K562 (cell line): ENCODE data around the gene GAL3ST3. TPM values are rescaled to one million over a fixed set of nuclear protein-coding genes. Genes with fewer than 3 reads are reported as not detected.

Experiments used
- ATF7 ChIP-seq: fragments of 450-650 bp; IDR thresholded peaks from 2 replicates; pipeline ENCODE4 v1.7.1; 2014; ENCODE audit warnings: mild to moderate bottlenecking, moderate library complexity
- CBFA2T2 ChIP-seq: fragments of 450-650 bp; conservative IDR thresholded peaks from 2 replicates; pipeline ENCODE4 v1.6.1; 2017; ENCODE audit warnings: mild to moderate bottlenecking
- HDGF ChIP-seq: fragments of 450-650 bp; IDR thresholded peaks from 2 replicates; pipeline ENCODE4 v1.6.1; 2016
- KDM2B ChIP-seq: fragments of 250-450 bp; sonication (Bioruptor Pico); IDR thresholded peaks from 2 replicates; pipeline ENCODE4 v1.8.0; 2021; ENCODE audit warnings: mild to moderate bottlenecking, moderate library complexity
- LARP7 ChIP-seq: fragments of 450-650 bp; IDR thresholded peaks from 2 replicates; pipeline ENCODE4 v1.6.1; 2016
- NEUROD1 ChIP-seq: fragments of 150-350 bp; IDR thresholded peaks from 2 replicates; pipeline ENCODE4 v1.6.1; 2014; ENCODE audit warnings: borderline replicate concordance, low read length, low read depth; ENCODE audit not compliant: partially characterized antibody
- RNF2 ChIP-seq: sonication (generic); IDR thresholded peaks from 2 replicates; pipeline ENCODE4 v1.6.1; 2016
- SAFB2 ChIP-seq: fragments of 200-400 bp; formaldehyde crosslinking; IDR thresholded peaks from 2 replicates; pipeline ENCODE4 v1.6.1; 2018; ENCODE audit warnings: borderline replicate concordance, low read length, low read depth, moderate library complexity; ENCODE audit not compliant: severe bottlenecking
- SMAD1 ChIP-seq: fragments of 150-350 bp; IDR thresholded peaks from 2 replicates; pipeline ENCODE4 v1.6.1; 2014; ENCODE audit warnings: low read length, low read depth; ENCODE audit not compliant: partially characterized antibody
- SMAD3 ChIP-seq: fragments of 450-650 bp; formaldehyde crosslinking; conservative IDR thresholded peaks from 2 replicates; pipeline ENCODE4 v1.4.0; 2020; ENCODE audit warnings: mild to moderate bottlenecking
- SMARCB1 ChIP-seq: IDR thresholded peaks from 2 replicates; pipeline ENCODE4 v1.6.1; 2011; ENCODE audit warnings: improper control_type of control experiment, low read depth; ENCODE audit not compliant: insufficient read length
- SREBF1 ChIP-seq: fragments of 150-350 bp; IDR thresholded peaks from 2 replicates; pipeline ENCODE4 v1.6.1; 2014; ENCODE audit warnings: antibody characterized with exemption, low read depth, low read length, borderline replicate concordance
- ZBED1 ChIP-seq: IDR thresholded peaks from 2 replicates; pipeline ENCODE4 v1.6.1; 2014
- ZFP1 ChIP-seq: fragments of 450-650 bp; formaldehyde crosslinking; IDR thresholded peaks from 2 replicates; pipeline ENCODE4 v1.4.0; 2020; ENCODE audit warnings: mild to moderate bottlenecking, mixed read lengths
- ZNF224 ChIP-seq: sonication (generic); formaldehyde crosslinking; IDR thresholded peaks from 2 replicates; pipeline ENCODE4 v1.8.0; 2022; ENCODE audit warnings: mild to moderate bottlenecking, missing genetic modification reagents
- polyA plus RNA-seq, 8 experiments: library from polyadenylated mRNA; depleted of rRNA in 4 of 8; stranded (reverse) in 5 of 8; unstranded in 3 of 8; fragments of >200 nt; fragmentation: Nextera tagmentation in 2 of 8; fragmentation: Illumina TruSeq in 1 of 8; extraction: Ambion mirVana in 2 of 8; extraction: Trizol in 1 of 8; gene quantifications; 2 replicates each; pipeline versions ENCODE4 v1.2.1 to v1.2.3, GENCODE V29; 2011 to 2014; ENCODE audit warnings: inconsistent platforms in 1 of 8, missing spikeins in 1 of 8
- total RNA-seq, 7 experiments: library from RNA; depleted of rRNA in 6 of 7; stranded (reverse); fragments of >200 nt in 6 of 7; fragmentation: Illumina TruSeq in 2 of 7; extraction: Trizol in 2 of 7; gene quantifications; 2 replicates each; pipeline versions ENCODE4 v1.2.1 to v1.2.3, GENCODE V29; 2011 to 2021; ENCODE audit warnings: low replicate concordance in 1 of 7
- TF ChIP-seq, protein P1 (sequence below): sonication (generic); formaldehyde crosslinking; IDR thresholded peaks from 2 replicates; pipeline ENCODE4 v1.8.0; 2023; ENCODE audit warnings: mild to moderate bottlenecking, missing genetic modification reagents
- TF ChIP-seq, protein P2 (sequence below): fragments of 450-650 bp; IDR thresholded peaks from 2 replicates; pipeline ENCODE4 v1.6.1; 2016; ENCODE audit warnings: borderline replicate concordance
- TF ChIP-seq, protein P3 (sequence below): fragments of 250-450 bp; sonication (Bioruptor Pico); IDR thresholded peaks from 2 replicates; pipeline ENCODE4 v1.5.0; 2021
- TF ChIP-seq, protein P4 (sequence below): fragments of 250-450 bp; sonication (Bioruptor Pico); IDR thresholded peaks from 2 replicates; pipeline ENCODE4 v1.5.0; 2022; ENCODE audit warnings: mild to moderate bottlenecking

The GAL3ST3 gene
- total and polyA plus RNA-seq, 9 of the 15 experiments (the other 6 are each of a cell fraction or from before 2014, with no cell fraction given) = not detected

DNA sequence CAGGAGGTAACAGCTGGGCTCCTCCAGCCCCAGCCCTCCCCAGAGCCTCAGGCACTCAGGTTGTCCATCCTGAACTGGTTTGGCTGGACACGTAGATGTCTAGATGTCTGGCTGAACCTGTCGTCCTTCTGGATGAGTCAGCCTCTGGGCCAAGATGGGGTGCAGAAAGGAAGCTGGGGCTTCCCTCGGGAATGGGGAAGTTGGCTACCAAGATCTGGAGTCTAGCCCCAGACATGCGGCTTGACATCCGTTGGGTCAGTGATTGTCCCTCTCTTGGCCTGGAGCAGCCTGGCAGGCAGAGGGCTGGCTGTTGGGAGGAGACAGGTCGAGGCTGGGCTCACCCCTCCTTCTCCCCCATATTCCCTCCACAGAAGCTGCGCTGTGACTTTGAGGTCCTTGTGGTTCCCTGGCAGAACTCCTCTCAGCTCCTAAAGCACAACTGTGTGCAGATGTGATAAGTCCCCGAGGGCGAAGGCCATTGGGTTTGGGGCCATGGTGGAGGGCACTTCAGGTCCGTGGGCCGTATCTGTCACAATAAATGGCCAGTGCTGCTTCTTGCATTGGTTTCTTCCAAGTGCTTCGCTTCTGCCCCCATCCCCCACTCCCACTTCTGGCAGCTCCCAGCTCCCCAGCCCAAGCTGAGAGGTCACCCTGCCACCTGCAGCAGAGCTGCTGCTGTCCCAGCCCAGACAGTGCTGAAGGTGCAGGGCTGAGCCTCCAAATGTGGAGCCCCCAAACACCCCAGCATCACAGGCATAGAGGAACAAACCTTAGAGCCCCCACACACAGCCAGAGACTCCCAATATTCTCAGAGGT, 35.8 kb downstream of the GAL3ST3 start (continued):
- TF ChIP-seq, protein P1, sequence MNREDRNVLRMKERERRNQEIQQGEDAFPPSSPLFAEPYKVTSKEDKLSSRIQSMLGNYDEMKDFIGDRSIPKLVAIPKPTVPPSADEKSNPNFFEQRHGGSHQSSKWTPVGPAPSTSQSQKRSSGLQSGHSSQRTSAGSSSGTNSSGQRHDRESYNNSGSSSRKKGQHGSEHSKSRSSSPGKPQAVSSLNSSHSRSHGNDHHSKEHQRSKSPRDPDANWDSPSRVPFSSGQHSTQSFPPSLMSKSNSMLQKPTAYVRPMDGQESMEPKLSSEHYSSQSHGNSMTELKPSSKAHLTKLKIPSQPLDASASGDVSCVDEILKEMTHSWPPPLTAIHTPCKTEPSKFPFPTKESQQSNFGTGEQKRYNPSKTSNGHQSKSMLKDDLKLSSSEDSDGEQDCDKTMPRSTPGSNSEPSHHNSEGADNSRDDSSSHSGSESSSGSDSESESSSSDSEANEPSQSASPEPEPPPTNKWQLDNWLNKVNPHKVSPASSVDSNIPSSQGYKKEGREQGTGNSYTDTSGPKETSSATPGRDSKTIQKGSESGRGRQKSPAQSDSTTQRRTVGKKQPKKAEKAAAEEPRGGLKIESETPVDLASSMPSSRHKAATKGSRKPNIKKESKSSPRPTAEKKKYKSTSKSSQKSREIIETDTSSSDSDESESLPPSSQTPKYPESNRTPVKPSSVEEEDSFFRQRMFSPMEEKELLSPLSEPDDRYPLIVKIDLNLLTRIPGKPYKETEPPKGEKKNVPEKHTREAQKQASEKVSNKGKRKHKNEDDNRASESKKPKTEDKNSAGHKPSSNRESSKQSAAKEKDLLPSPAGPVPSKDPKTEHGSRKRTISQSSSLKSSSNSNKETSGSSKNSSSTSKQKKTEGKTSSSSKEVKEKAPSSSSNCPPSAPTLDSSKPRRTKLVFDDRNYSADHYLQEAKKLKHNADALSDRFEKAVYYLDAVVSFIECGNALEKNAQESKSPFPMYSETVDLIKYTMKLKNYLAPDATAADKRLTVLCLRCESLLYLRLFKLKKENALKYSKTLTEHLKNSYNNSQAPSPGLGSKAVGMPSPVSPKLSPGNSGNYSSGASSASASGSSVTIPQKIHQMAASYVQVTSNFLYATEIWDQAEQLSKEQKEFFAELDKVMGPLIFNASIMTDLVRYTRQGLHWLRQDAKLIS = no peak
- TF ChIP-seq ATF7 (no peak), KDM2B (CRISPR knock-in tag) (no peak), HDGF (no peak), CBFA2T2 (peak; percentile 41; the same call in 1 of the 2 replicates), ZBED1 (no peak), SMAD1 (no peak), ZFP1 (CRISPR knock-in tag) (no peak), SREBF1 (no peak), SMARCB1 (no peak), NEUROD1 (no peak), SMAD3 (CRISPR knock-in tag) (no peak), RNF2 (no peak), ZNF224 (CRISPR knock-in tag) (no peak), SAFB2 (no peak), LARP7 (no peak)
- TF ChIP-seq, protein P2, sequence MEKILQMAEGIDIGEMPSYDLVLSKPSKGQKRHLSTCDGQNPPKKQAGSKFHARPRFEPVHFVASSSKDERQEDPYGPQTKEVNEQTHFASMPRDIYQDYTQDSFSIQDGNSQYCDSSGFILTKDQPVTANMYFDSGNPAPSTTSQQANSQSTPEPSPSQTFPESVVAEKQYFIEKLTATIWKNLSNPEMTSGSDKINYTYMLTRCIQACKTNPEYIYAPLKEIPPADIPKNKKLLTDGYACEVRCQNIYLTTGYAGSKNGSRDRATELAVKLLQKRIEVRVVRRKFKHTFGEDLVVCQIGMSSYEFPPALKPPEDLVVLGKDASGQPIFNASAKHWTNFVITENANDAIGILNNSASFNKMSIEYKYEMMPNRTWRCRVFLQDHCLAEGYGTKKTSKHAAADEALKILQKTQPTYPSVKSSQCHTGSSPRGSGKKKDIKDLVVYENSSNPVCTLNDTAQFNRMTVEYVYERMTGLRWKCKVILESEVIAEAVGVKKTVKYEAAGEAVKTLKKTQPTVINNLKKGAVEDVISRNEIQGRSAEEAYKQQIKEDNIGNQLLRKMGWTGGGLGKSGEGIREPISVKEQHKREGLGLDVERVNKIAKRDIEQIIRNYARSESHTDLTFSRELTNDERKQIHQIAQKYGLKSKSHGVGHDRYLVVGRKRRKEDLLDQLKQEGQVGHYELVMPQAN = no peak
- TF ChIP-seq, protein P3, sequence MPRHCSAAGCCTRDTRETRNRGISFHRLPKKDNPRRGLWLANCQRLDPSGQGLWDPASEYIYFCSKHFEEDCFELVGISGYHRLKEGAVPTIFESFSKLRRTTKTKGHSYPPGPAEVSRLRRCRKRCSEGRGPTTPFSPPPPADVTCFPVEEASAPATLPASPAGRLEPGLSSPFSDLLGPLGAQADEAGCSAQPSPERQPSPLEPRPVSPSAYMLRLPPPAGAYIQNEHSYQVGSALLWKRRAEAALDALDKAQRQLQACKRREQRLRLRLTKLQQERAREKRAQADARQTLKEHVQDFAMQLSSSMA = no peak
- TF ChIP-seq, protein P4, sequence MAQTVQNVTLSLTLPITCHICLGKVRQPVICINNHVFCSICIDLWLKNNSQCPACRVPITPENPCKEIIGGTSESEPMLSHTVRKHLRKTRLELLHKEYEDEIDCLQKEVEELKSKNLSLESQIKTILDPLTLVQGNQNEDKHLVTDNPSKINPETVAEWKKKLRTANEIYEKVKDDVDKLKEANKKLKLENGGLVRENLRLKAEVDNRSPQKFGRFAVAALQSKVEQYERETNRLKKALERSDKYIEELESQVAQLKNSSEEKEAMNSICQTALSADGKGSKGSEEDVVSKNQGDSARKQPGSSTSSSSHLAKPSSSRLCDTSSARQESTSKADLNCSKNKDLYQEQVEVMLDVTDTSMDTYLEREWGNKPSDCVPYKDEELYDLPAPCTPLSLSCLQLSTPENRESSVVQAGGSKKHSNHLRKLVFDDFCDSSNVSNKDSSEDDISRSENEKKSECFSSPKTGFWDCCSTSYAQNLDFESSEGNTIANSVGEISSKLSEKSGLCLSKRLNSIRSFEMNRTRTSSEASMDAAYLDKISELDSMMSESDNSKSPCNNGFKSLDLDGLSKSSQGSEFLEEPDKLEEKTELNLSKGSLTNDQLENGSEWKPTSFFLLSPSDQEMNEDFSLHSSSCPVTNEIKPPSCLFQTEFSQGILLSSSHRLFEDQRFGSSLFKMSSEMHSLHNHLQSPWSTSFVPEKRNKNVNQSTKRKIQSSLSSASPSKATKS (CRISPR knock-in tag) = no peak
